Suprapubic skin (tissue), 4 donors: Measurements from ENCODE around the gene FEN1. TPM values are rescaled to one million over a fixed set of nuclear protein-coding genes. Genes with fewer than 3 reads are reported as not detected.
A peak's percentile ranks its signal among the peaks of the same experiment; 100 is the strongest.

Experiments used
- DNase-seq, 2 donors: peaks; one replicate each; pipeline ENCODE4 v3.0.0-alpha.2; 2019; ENCODE audit warnings: low spot score in 2 of 2
- H3K27ac ChIP-seq: fragments of 200-600 bp; sonication (generic); one replicate; pipeline ENCODE4 v1.5.1; 2019
- H3K27me3 ChIP-seq: fragments of 200-600 bp; sonication (generic); one replicate; pipeline ENCODE4 v1.5.1; 2019
- H3K36me3 ChIP-seq: fragments of 200-600 bp; sonication (generic); one replicate; pipeline ENCODE4 v1.5.1; 2019
- H3K4me1 ChIP-seq: fragments of 200-600 bp; sonication (generic); one replicate; pipeline ENCODE4 v1.5.1; 2019
- H3K4me3 ChIP-seq: fragments of 200-600 bp; sonication (generic); one replicate; pipeline ENCODE4 v1.5.1; 2019; ENCODE audit warnings: mild to moderate bottlenecking
- H3K9me3 ChIP-seq: fragments of 200-600 bp; sonication (generic); one replicate; pipeline ENCODE4 v1.5.1; 2019
- CTCF ChIP-seq, 2 donors: fragments of 200-600 bp in 1 of 2; fragments of 450-650 bp in 1 of 2; sonication (generic) in 1 of 2; IDR thresholded peaks; one replicate each; pipeline ENCODE4 v1.5.1; 2016 to 2019; ENCODE audit warnings: antibody characterized with exemption in 2 of 2, mild to moderate bottlenecking in 1 of 2, moderate library complexity in 1 of 2
- EP300 ChIP-seq: sonication (generic); formaldehyde crosslinking; IDR thresholded peaks from one replicate; pipeline ENCODE4 v1.6.1; 2017; ENCODE audit warnings: antibody characterized with exemption
- POLR2A ChIP-seq, 2 donors: fragments of 450-650 bp; IDR thresholded peaks; one replicate each; pipeline ENCODE4 v1.6.1; 2017; ENCODE audit warnings: antibody characterized with exemption in 2 of 2, mild to moderate bottlenecking in 2 of 2, moderate library complexity in 2 of 2
- POLR2AphosphoS5 ChIP-seq, 3 donors: sonication (generic); formaldehyde crosslinking; IDR thresholded peaks; one replicate each; pipeline ENCODE4 v1.6.1; 2017; ENCODE audit warnings: antibody characterized with exemption in 3 of 3
- WGBS: methylation state at CpG from one replicate; pipeline ENCODE4 v1.1.5; 2018; 5-methylcytosine and 5-hydroxymethylcytosine counted together
- total RNA-seq, 4 donors: library from RNA; depleted of rRNA; stranded (reverse); fragments of >200 nt; gene quantifications; one replicate each; pipeline ENCODE4 v1.1.0, GENCODE V29; 2016

Gene FEN1
- total RNA-seq, 4 donors from 2014 or later = 6.9 to 14.0 (median 9.2) TPM

DNA sequence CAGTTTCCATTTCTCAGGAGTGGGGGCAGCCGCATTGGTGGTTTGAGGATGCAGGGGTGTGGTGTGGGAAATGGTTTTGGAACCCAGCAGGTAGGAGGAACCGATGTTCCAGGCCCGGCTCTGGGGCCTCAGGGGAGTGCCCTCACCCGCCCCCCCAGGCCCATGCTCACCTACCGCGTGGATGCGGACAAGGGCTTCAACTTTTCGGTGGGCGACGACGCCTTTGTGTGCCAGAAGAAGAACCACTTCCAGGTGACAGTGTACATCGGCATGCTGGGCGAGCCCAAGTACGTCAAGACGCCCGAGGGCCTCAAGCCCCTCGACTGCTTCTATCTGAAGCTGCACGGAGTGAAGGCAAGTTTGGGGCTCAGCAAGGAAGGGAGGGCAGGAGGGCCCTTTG, 18.9 kb upstream of the FEN1 start:
- peaks cover 12% of the 10 kb centered on the region for H3K4me1 ChIP-seq
- no peaks in the 10 kb centered on the region for H3K27me3 ChIP-seq
- WGBS = 71% methylated on average over 18 of the region's 18 CpGs
- no peak for DNase-seq
- no peaks in the 10 kb centered on the region for H3K9me3 ChIP-seq
- H3K36me3 ChIP-seq = no peaks in the 10 kb centered on the region
- no peak overlapping the region for H3K4me3 ChIP-seq
- no peak overlapping the region for H3K27ac ChIP-seq
- TF ChIP-seq POLR2AphosphoS5 (IDR thresholded peaks at IDR 0.05) (no peak), CTCF (IDR thresholded peaks at IDR 0.05) (no peak), POLR2A (IDR thresholded peaks at IDR 0.05) (no peak), EP300 (no peak)

- DNase-seq = no peak
- Histone ChIP-seq H3K27ac (no peak overlapping the region), H3K36me3 (no peaks in the 10 kb centered on the region), H3K9me3 (no peaks in the 10 kb centered on the region), H3K27me3 (no peaks in the 10 kb centered on the region), H3K4me3 (no peak overlapping the region), H3K4me1 (peaks cover 12% of the 10 kb centered on the region)
- no peak for TF ChIP-seq CTCF (IDR thresholded peaks at IDR 0.05)
- TF ChIP-seq POLR2A (IDR thresholded peaks at IDR 0.05) = no peak
- no peak for TF ChIP-seq EP300
- TF ChIP-seq POLR2AphosphoS5 (IDR thresholded peaks at IDR 0.05) = no peak
- WGBS = 77% methylated on average over 12 of the region's 12 CpGs
These were observed 18.3 kb upstream of the FEN1 start for GRCh38 chr11:61774411-61774810.

GRCh38 chr11:61775106-61775505, 17.6 kb upstream of the FEN1 start:
- H3K4me1 ChIP-seq = peaks cover 12% of the 10 kb centered on the region
- 91% methylated on average over 6 of the region's 6 CpGs for WGBS
- no peaks in the 10 kb centered on the region for H3K9me3 ChIP-seq
- H3K27me3 ChIP-seq = no peaks in the 10 kb centered on the region
- no peaks in the 10 kb centered on the region for H3K36me3 ChIP-seq
- no peak overlapping the region for H3K27ac ChIP-seq
- TF ChIP-seq POLR2A (IDR thresholded peaks at IDR 0.05) = no peak
- no peak for TF ChIP-seq CTCF (IDR thresholded peaks at IDR 0.05)
- no peak for TF ChIP-seq POLR2AphosphoS5 (IDR thresholded peaks at IDR 0.05)
- no peak for TF ChIP-seq EP300
- no peak for DNase-seq
- H3K4me3 ChIP-seq = no peak overlapping the region

DNA sequence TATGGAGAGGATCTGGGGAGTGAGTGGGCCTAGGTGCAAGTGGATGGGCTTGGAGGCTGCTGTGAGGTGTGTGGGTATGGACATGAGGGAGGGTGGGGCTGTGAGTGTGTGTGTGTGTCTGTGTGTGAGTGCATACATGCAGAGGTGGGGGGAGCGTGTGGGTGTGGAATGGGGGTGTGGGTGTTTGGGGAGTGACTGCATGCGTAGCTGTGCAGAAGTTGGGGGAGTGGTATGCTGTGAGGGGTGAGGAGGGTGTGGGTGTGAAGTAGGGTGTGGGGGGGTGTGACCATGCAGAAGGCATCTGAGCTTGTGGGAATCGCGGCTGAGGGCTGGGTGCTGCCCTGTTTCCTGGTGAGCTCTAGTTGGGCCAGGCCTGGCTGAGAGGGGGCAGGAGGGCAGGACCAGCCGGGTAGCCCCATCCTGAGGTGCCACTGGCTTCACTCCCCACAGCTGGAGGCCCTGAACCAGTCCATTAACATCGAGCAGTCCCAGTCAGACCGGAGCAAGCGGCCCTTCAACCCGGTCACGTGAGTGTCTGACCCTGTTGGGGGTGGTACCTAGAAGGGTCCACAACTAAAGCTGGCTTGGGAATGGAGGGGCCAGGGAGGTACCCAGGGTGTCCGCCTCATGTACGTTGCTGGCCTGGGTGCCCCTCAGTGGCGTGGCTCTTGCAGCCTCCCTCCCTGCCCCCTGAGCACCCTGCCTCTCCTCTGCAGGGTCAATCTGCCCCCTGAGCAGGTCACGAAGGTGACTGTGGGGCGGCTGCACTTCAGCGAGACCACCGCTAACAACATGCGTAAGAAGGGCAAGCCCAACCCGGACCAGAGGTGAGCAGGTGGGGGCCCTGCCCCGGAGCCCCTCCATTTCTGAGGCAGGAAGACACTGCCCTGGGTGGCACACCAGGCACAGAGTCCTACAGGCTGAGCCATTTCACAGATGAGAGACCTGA, 16.8 kb upstream of the FEN1 start:
- H3K27ac ChIP-seq = no peak overlapping the region
- no peaks in the 10 kb centered on the region for H3K36me3 ChIP-seq
- no peak for DNase-seq
- WGBS = 73% methylated on average over 7 of the region's 20 CpGs
- no peaks in the 10 kb centered on the region for H3K27me3 ChIP-seq
- H3K4me3 ChIP-seq = no peak overlapping the region
- H3K4me1 ChIP-seq = peaks cover 12% of the 10 kb centered on the region
- H3K9me3 ChIP-seq = no peaks in the 10 kb centered on the region
- TF ChIP-seq POLR2AphosphoS5 (IDR thresholded peaks at IDR 0.05) (no peak), CTCF (IDR thresholded peaks at IDR 0.05) (no peak), POLR2A (IDR thresholded peaks at IDR 0.05) (no peak), EP300 (no peak)

DNA sequence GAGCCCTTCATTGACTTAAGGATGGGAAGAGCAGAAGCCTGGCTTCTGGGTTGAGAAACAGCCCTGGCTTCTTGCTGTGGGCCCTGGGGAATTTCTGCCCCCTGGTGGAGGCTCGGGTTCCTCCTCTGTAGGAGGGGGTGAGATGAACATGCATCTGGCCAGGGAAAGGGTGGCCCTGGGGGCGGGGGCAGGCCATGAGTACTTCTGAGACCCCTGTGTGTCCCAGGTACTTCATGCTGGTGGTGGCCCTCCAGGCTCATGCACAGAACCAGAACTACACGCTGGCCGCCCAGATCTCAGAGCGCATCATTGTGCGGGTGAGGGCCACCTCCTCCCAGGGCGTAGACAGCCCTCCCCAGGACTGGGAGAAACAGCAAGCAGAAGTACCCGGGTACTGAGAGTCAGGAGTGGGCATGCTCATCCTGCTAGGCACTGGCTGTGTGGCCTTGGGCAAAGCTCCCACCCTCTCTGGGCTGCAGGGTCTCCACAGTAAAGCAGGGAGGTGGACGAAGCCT, 16.1 kb upstream of the FEN1 start:
- DNase-seq = no peak
- H3K27ac ChIP-seq = no peak overlapping the region
- no peaks in the 10 kb centered on the region for H3K9me3 ChIP-seq
- H3K4me3 ChIP-seq = peak overlapping the region; percentile 41
- 53% methylated on average over 4 of the region's 9 CpGs for WGBS
- peaks cover 12% of the 10 kb centered on the region for H3K4me1 ChIP-seq
- peak in 1 of 2 donors; percentile 69 for TF ChIP-seq CTCF (IDR thresholded peaks at IDR 0.05)
- TF ChIP-seq POLR2A (IDR thresholded peaks at IDR 0.05) = no peak
- no peaks in the 10 kb centered on the region for H3K36me3 ChIP-seq
- no peaks in the 10 kb centered on the region for H3K27me3 ChIP-seq
